ENCODE results near the gene CHTF18.

CHTF18 gene

GRCh38 chr16:788399-789126, at the start of gene CHTF18:
TSS of gene CHTF18 (plus strand) at chr16:788620. CDS start at chr16:788685, 65 bp downstream.
- ChIA-PET CTCF (interaction anchor here (0.5 to 9.5 kb wide), 9 partner anchors 40 to 710 kb away, joined by 3 to 119 read pairs (median 3); partner anchors contain the start of gene ANTKMT), POLR2A (interaction anchor here (0.7 to 2.4 kb wide), 19 partner anchors 8 to 994 kb away, joined by 3 to 25 read pairs (median 5); partner anchors contain the start of genes ANTKMT, CIAO3, GNG13 and NUBP2)
- H3K4me1 ChIP-seq (ENCODE audit: control insufficient read depth, insufficient read depth, low read length): no peaks in the 10 kb centered on the region
- peak within 1 kb of the TSS; percentile 83 for H3K4me3 ChIP-seq (ENCODE audit: low read depth, low read length)
- peak within 1 kb of the TSS; percentile 82 for H3K27ac ChIP-seq (ENCODE audit: extremely low read depth, low read depth, low read length)
- peaks cover 0 to 66% of the 10 kb centered on the region in 2 experiments; a peak in 1 of 3 replicates for H3K36me3 ChIP-seq (ENCODE audit: control insufficient read depth in 2 of 2, insufficient read depth in 1 of 2, low read length in 2 of 2)
- H3K9me3 ChIP-seq (ENCODE audit: control insufficient read depth, insufficient read depth, low read depth, low read length): no peaks in the 10 kb centered on the region
- peak; percentile 64; the same call in 1 of the 2 replicates for TF ChIP-seq ZNF391 (tag by site-specific recombination; IDR thresholded peaks at IDR 0.05; ENCODE audit: borderline replicate concordance, low read depth)
- TF ChIP-seq ZNF341 (tag by site-specific recombination; IDR thresholded peaks at IDR 0.05; ENCODE audit: low read depth): peak; percentile 47; the same call in 1 of the 2 replicates
- peak; percentile 72; the same call in 1 of the 2 replicates for TF ChIP-seq KLF8 (tag by site-specific recombination; IDR thresholded peaks at IDR 0.05)
- TF ChIP-seq, protein P1, sequence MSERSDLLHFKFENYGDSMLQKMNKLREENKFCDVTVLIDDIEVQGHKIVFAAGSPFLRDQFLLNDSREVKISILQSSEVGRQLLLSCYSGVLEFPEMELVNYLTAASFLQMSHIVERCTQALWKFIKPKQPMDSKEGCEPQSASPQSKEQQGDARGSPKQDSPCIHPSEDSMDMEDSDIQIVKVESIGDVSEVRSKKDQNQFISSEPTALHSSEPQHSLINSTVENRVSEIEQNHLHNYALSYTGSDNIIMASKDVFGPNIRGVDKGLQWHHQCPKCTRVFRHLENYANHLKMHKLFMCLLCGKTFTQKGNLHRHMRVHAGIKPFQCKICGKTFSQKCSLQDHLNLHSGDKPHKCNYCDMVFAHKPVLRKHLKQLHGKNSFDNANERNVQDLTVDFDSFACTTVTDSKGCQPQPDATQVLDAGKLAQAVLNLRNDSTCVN (tag by site-specific recombination; optimal IDR thresholded peaks at IDR 0.05): peak; percentile 87
- peak; percentile 42 for TF ChIP-seq GLIS1 (tag by site-specific recombination; IDR thresholded peaks at IDR 0.05)
- TF ChIP-seq ZNF404 (tag by site-specific recombination; IDR thresholded peaks at IDR 0.05): no peak
- TF ChIP-seq ZNF416 (tag by site-specific recombination; IDR thresholded peaks at IDR 0.05): no peak
- peak; percentile 85 for TF ChIP-seq ZEB2 (tag by site-specific recombination; IDR thresholded peaks at IDR 0.05)
- no peak for TF ChIP-seq ZNF302 (tag by site-specific recombination; IDR thresholded peaks at IDR 0.05; ENCODE audit: low read depth)
- TF ChIP-seq, protein P2, sequence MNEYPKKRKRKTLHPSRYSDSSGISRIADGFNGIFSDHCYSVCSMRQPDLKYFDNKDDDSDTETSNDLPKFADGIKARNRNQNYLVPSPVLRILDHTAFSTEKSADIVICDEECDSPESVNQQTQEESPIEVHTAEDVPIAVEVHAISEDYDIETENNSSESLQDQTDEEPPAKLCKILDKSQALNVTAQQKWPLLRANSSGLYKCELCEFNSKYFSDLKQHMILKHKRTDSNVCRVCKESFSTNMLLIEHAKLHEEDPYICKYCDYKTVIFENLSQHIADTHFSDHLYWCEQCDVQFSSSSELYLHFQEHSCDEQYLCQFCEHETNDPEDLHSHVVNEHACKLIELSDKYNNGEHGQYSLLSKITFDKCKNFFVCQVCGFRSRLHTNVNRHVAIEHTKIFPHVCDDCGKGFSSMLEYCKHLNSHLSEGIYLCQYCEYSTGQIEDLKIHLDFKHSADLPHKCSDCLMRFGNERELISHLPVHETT (tag by site-specific recombination; IDR thresholded peaks at IDR 0.05): peak; percentile 45; the same call in 1 of the 2 replicates
- TF ChIP-seq ZNF626 (tag by site-specific recombination; IDR thresholded peaks at IDR 0.05): no peak
- TF ChIP-seq, protein P3, sequence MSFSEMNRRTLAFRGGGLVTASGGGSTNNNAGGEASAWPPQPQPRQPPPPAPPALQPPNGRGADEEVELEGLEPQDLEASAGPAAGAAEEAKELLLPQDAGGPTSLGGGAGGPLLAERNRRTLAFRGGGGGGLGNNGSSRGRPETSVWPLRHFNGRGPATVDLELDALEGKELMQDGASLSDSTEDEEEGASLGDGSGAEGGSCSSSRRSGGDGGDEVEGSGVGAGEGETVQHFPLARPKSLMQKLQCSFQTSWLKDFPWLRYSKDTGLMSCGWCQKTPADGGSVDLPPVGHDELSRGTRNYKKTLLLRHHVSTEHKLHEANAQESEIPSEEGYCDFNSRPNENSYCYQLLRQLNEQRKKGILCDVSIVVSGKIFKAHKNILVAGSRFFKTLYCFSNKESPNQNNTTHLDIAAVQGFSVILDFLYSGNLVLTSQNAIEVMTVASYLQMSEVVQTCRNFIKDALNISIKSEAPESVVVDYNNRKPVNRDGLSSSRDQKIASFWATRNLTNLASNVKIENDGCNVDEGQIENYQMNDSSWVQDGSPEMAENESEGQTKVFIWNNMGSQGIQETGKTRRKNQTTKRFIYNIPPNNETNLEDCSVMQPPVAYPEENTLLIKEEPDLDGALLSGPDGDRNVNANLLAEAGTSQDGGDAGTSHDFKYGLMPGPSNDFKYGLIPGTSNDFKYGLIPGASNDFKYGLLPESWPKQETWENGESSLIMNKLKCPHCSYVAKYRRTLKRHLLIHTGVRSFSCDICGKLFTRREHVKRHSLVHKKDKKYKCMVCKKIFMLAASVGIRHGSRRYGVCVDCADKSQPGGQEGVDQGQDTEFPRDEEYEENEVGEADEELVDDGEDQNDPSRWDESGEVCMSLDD (tag by site-specific recombination; IDR thresholded peaks at IDR 0.05): no peak
- 0 out of 2 replicates have a peak, but pooled peaks have one; percentile 49 for TF ChIP-seq ZNF629 (tag by site-specific recombination; IDR thresholded peaks at IDR 0.05)
- no peak for TF ChIP-seq ZNF792 (tag by site-specific recombination; IDR thresholded peaks at IDR 0.05)
- peak; percentile 81 for TF ChIP-seq KLF1 (tag by site-specific recombination; IDR thresholded peaks at IDR 0.05)
- peak; percentile 85; the same call in 1 of the 2 replicates for TF ChIP-seq KLF16 (tag by site-specific recombination; IDR thresholded peaks at IDR 0.05)
- TF ChIP-seq, protein P4, sequence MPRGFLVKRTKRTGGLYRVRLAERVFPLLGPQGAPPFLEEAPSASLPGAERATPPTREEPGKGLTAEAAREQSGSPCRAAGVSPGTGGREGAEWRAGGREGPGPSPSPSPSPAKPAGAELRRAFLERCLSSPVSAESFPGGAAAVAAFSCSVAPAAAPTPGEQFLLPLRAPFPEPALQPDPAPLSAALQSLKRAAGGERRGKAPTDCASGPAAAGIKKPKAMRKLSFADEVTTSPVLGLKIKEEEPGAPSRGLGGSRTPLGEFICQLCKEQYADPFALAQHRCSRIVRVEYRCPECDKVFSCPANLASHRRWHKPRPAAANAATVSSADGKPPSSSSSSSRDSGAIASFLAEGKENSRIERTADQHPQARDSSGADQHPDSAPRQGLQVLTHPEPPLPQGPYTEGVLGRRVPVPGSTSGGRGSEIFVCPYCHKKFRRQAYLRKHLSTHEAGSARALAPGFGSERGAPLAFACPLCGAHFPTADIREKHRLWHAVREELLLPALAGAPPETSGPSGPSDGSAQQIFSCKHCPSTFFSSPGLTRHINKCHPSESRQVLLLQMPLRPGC (tag by site-specific recombination; IDR thresholded peaks at IDR 0.05): 0 out of 2 replicates have a peak, but pooled peaks have one; percentile 30
- no peak for TF ChIP-seq ZNF140 (tag by site-specific recombination; IDR thresholded peaks at IDR 0.05)
- TF ChIP-seq SP2 (tag by site-specific recombination; IDR thresholded peaks at IDR 0.05): peak; percentile 64
- no peak for TF ChIP-seq ZNF510 (tag by site-specific recombination; IDR thresholded peaks at IDR 0.05; ENCODE audit: insufficient replicate concordance)
- TF ChIP-seq, protein P5, sequence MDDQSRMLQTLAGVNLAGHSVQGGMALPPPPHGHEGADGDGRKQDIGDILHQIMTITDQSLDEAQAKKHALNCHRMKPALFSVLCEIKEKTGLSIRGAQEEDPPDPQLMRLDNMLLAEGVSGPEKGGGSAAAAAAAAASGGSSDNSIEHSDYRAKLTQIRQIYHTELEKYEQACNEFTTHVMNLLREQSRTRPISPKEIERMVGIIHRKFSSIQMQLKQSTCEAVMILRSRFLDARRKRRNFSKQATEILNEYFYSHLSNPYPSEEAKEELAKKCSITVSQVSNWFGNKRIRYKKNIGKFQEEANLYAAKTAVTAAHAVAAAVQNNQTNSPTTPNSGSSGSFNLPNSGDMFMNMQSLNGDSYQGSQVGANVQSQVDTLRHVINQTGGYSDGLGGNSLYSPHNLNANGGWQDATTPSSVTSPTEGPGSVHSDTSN (CRISPR knock-in tag; IDR thresholded peaks at IDR 0.05): peak; percentile 61; the same call in 1 of the 2 replicates
- TF ChIP-seq ZNF560 (tag by site-specific recombination; IDR thresholded peaks at IDR 0.05; ENCODE audit: borderline replicate concordance): no peak
- no peak for TF ChIP-seq ZNF354C (tag by site-specific recombination; IDR thresholded peaks at IDR 0.05; ENCODE audit: borderline replicate concordance, low read depth)
- TF ChIP-seq ZNF830 (tag by site-specific recombination; IDR thresholded peaks at IDR 0.05; ENCODE audit: low read depth): no peak
- TF ChIP-seq ZNF114 (tag by site-specific recombination; IDR thresholded peaks at IDR 0.05): no peak
- no peak for TF ChIP-seq ZNF26 (tag by site-specific recombination; IDR thresholded peaks at IDR 0.05)
- TF ChIP-seq ZNF596 (tag by site-specific recombination; IDR thresholded peaks at IDR 0.05): peak; percentile 59
- TF ChIP-seq REPIN1 (tag by site-specific recombination; IDR thresholded peaks at IDR 0.05; ENCODE audit: low read depth): no peak
